Measurements from ENCODE around the gene OR10J1. TPM values are rescaled to one million over a fixed set of nuclear protein-coding genes. Genes with fewer than 3 reads are reported as not detected.

The OR10J1 gene
- total RNA-seq, 1 donor from 2014 or later = not detected

DNA sequence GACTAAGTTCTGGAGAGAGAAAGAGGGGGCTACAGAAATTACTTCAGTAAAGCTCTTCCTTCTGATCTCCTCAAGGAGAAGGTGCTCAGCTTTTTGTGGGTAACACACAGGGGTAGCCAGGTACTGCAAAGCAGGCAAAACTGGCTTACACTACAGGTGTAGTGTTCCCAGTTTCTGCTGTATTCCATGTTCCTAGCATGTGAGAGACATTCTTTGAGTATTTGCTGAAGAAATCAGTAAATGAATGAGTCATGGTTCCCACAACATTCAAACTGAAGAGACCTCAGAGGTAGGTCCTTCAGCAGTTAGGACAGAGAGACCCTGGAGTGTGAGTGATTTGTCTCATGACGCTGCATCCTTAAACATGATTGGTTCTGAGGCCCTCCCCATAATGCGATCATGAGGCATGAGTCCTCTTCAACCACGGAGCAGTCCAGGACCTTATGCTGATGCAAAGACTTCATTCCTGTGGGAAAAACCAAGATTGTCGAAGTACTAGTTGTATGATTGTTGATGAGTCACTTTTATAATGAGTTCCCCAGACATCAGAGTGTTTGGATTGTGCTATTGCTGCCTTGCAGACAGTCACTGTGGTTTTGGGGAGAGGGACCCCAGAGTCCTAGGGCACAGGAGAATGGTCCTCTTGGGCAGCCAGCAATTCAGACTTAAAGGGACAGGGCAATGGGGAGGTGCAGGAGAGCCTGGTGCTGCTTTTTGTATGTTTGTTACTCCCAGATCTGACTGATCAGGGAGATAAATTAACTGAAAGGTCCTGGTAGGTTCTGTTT is 10.3 kb upstream of the OR10J1 start:
- H3K4me1 ChIP-seq = no peaks in the 10 kb centered on the region
- no peak overlapping the region for H3K27ac ChIP-seq
- ATAC-seq (peak; percentile 52), DNase-seq (no peak)
- H3K36me3 ChIP-seq = no peaks in the 10 kb centered on the region
- no peak overlapping the region for H3K4me3 ChIP-seq
- intact Hi-C loops (cut with DNase I) = no loop called here
- no peaks in the 10 kb centered on the region for H3K27me3 ChIP-seq
- TF ChIP-seq, protein P1, sequence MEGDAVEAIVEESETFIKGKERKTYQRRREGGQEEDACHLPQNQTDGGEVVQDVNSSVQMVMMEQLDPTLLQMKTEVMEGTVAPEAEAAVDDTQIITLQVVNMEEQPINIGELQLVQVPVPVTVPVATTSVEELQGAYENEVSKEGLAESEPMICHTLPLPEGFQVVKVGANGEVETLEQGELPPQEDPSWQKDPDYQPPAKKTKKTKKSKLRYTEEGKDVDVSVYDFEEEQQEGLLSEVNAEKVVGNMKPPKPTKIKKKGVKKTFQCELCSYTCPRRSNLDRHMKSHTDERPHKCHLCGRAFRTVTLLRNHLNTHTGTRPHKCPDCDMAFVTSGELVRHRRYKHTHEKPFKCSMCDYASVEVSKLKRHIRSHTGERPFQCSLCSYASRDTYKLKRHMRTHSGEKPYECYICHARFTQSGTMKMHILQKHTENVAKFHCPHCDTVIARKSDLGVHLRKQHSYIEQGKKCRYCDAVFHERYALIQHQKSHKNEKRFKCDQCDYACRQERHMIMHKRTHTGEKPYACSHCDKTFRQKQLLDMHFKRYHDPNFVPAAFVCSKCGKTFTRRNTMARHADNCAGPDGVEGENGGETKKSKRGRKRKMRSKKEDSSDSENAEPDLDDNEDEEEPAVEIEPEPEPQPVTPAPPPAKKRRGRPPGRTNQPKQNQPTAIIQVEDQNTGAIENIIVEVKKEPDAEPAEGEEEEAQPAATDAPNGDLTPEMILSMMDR (IDR thresholded peaks at IDR 0.05) = no peak
- no peaks in the 10 kb centered on the region for H3K9me3 ChIP-seq

DNA sequence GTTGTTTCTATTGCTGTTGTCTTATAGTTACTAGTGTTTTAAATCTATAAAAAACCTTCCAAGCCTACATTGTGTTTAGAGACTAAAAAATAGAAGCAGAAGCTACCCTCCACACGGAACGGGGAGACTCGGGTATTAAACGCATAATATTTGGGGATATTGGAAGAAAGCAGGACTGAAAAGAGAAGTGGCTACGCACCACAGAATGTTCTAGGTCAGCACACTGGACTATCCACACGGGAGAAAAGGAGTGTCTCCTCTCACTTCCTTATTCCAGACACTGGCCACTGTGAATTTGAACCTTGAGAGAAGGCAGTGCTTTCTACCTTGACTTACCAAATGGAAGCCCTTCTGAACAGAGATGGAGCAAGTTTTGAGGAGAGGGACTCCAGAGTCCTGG is 8.5 kb upstream of the OR10J1 start:
- TF ChIP-seq, protein P1 (IDR thresholded peaks at IDR 0.05) = no peak

DNA sequence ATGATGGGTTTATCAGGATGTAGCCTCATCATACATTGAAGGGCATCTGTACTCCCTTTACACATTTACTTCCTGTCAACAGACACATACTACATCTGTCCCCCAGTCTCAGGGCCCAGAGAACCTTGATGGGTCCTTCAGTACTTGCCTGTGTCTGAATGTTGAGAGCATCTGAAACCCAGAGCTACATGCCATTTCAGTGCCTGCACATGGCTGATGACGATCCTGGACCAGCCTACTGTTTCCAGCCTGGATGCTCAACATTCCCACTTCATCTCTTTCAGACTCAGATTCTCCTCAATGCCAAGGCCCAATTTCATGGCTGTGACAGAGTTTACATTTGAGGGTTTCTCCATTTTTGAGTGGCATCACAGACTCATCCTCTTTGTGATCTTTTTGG is 7.6 kb upstream of the OR10J1 start, which contains the start of gene OR10J4:
Gene OR10J4 (plus strand): TSS at position 301 of the 400 bp plus-strand sequence.
- H3K4me3 ChIP-seq = no peak within 1 kb of the TSS
- H3K36me3 ChIP-seq = no peaks in the 10 kb centered on the region
- H3K27ac ChIP-seq = no peak within 1 kb of the TSS
- no peaks in the 10 kb centered on the region for H3K9me3 ChIP-seq
- H3K27me3 ChIP-seq = no peaks in the 10 kb centered on the region
- intact Hi-C loops (cut with DNase I) = no loop called here
- TF ChIP-seq, protein P1 (IDR thresholded peaks at IDR 0.05) = no peak
- no peak for DNase-seq
- H3K4me1 ChIP-seq = no peaks in the 10 kb centered on the region
- no peak for ATAC-seq

More for the DNA sequence above, 8.5 kb upstream of the OR10J1 start:
- intact Hi-C loops (cut with DNase I) = no loop called here
- Histone ChIP-seq H3K4me3 (no peak overlapping the region), H3K36me3 (no peaks in the 10 kb centered on the region), H3K9me3 (no peaks in the 10 kb centered on the region), H3K27me3 (no peaks in the 10 kb centered on the region), H3K27ac (no peak overlapping the region), H3K4me1 (no peaks in the 10 kb centered on the region)
- no peak for DNase-seq
- ATAC-seq = peak; percentile 64

DNA sequence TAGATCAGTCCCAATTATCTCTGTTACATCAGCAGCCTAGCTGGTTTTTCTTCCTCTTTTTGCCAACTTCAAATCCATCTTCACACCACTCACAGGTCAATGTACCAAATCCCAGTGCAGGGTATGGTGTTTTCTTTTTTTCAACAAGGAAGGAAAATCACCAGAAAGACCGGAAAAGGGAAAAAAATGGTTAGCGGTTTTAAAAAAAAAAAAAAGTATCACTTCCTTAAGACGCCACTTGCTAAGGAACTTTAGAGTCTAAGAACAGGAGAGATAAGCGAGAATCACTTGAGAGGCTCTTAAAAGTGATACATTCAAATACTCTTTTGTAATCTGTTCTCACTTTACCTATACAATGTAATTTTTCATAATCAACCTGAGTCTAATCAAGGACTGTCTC is 3.1 kb upstream of the OR10J1 start:
- no peak overlapping the region for H3K27ac ChIP-seq
- TF ChIP-seq, protein P1 (IDR thresholded peaks at IDR 0.05) = no peak
- ATAC-seq (no peak), DNase-seq (no peak)
- H3K9me3 ChIP-seq = no peaks in the 10 kb centered on the region
- H3K4me1 ChIP-seq = no peaks in the 10 kb centered on the region
- intact Hi-C loops (cut with DNase I) = no loop called here
- H3K27me3 ChIP-seq = no peaks in the 10 kb centered on the region
- no peaks in the 10 kb centered on the region for H3K36me3 ChIP-seq
- H3K4me3 ChIP-seq = no peak overlapping the region

DNA sequence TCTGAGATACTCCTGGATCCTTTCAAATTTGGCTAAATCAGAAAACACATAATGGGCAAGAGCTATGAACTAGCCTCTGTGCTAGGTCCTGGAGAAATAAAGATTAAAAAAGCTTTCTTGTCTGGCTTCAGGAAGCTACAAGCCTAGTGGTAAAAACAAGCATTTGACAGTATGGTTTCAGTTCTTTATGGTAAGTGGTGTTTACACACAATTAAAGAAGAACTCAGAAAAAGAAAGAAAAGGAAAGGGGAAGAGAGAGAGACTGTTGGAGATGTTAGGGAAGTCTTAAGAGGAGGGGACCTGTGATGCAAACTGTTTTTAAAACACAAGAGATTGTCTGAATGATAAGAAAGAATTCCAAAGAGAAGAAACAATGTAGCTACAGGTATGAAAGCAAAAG is 1.8 kb downstream of the OR10J1 start:
- TF ChIP-seq, protein P1 (IDR thresholded peaks at IDR 0.05) = no peak
- intact Hi-C loops (cut with DNase I) = no loop called here
- Histone ChIP-seq H3K27ac (no peak overlapping the region), H3K36me3 (no peaks in the 10 kb centered on the region), H3K4me1 (no peaks in the 10 kb centered on the region), H3K4me3 (no peak overlapping the region), H3K27me3 (no peaks in the 10 kb centered on the region), H3K9me3 (no peaks in the 10 kb centered on the region)
- no peak for ATAC-seq
- DNase-seq = no peak

Measured in upper lobe of right lung (tissue), 1 donor.